Measurements from ENCODE around the gene SMAD9.
A peak's percentile ranks its signal among the peaks of the same experiment; 100 is the strongest.

The SMAD9 gene

DNA sequence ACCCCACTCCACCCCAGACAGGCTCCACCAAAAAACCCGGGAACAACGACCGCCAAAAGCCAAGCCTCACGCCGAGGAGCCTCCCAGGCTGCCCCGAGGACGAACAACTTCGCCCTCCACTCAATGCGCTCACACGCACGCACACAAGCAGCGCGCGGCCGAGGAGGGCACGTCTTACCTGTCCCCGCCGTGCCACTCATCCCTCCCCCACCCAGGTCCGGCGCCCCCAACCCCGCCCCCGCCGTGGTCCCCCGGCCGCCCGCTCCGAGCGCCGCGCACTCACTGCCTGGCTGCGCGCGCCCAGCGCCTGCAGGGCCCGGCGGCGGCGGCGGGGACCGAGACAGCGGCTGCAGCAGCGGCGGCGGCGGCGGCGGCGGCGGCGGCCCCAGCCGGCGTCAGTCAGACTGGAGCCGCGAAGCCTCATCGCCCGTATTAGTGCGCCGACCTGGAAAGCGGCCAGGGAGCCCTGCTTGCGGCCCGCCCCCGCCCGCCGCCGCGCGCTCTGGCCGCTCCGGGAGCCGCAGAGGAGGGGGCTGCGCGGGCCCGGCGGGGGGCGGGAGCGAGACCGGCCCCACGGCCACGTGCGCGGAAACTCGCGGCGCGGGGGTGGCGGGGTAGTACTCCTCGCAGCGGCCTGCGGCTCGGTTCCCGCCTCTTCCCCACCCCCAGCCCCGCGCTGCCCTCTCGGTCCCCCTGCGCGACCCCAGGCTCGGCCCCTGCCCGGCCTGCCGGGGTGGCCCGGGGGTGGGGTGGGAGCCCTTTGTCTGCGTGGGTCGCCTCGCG, at the start of gene SMAD9:
Gene SMAD9, minus strand, starts transcription at position 406 of the 783 bp plus-strand sequence. CDS start 40,549 bp downstream, outside the sequence.
- peak; percentile 40 for DNase-seq (ENCODE audit: low spot score)

DNA sequence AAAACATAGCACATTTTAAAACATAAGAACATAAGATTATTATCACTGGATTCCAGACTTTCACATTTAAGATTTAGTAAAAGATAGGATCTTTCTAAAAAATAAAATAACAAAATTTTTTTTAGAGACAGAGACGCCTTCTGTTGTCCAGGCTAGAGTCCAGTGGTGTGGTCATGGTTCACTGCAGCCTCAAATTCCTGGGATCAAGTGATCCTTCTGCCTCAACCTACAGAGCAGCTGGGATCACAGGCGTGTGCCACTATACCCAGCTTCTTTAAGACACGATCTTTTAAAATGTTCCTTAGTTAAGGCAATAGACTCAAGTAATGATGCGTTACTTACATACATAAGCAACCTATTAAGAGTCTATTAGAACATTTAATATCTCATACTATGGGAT, 46.4 kb upstream of the SMAD9 start:
- no peak for DNase-seq (ENCODE audit: low spot score)

DNA sequence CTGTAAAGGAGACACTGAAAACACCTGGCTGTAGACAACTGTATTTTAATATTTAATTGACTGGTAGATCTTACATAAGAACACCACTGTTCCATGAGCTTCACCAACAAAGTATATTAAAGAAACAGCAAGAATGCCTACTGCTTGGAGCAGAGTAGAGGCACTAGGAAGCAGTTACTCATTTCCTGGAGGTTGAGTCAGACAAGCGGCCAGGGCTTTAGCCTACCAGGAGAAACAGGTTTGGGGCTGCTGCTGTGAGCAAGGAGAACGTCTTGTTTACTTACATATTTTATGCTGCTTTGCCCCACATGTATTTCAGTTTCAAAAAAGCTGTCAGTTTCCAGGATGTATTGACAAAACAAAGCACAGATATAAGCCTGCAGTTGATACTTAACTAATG, 45.7 kb upstream of the SMAD9 start:
- DNase-seq (ENCODE audit: low spot score): no peak

DNA sequence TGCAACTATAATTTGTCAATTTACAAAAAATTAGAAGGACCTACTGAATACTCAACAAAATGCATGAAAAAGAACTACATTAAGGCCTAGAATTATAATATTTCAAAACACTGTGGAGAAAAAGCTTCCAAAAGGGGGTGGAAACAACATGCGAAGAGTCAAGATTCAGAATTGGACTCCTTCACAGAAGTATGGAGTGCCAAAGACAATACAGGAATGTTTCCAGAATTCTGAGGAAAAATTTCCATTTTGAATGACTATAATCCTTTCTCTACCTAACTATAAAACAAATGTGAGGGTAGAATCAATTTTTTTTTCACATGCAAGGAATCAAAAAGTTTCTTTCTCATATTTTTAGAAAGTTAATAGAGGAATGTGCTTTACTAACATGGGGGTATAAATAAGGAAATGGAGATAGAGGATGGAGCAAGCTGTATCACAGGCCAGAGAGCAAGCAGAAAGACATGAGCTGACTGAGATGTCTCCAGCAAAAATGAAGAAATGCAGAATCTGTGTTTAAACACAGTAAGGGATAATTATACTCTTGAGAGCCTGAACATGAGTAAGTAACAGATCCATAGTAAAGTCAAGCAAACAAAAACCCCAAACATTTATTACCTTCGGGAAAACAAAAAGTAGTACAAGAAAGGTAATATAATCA, 39.5 kb upstream of the SMAD9 start:
- DNase-seq (ENCODE audit: low spot score): no peak

DNA sequence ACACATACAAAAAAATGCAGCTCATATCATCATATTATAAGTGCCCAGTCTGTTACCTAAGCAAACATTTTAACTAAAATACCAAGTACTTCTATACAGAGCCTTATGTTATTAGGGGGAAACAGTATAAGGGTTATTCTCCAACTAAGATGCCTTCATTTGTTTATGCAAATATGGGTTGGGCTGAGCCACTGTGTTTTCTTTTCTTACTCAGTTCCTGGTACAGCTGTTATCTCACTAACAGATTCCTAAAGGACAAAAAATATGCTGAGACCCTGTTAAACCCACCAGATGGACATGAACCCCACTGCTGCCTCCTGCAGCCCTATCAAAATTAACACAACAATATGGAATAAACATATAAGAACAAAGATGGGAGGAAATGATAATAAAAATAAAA, 34.5 kb upstream of the SMAD9 start:
- no peak for DNase-seq (ENCODE audit: low spot score)

DNA sequence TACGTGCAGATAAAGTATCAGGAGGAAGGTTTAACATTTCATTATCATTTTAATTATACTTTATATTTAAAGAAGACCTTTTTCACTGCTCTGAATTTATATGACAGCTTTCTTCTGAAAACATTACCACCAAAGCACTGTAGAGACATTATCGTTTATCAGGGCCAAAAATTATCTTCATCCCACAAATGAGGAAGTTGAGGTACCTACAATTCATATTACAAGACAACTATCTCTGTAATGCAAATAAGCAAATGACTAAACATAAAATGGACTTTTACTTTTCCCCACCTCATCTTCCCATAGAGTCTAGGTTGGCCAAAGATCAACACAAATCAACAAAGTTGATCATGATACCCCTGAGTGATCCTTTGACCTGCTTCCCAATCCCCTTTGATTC, 30.9 kb upstream of the SMAD9 start:
- DNase-seq (ENCODE audit: low spot score): no peak

DNA sequence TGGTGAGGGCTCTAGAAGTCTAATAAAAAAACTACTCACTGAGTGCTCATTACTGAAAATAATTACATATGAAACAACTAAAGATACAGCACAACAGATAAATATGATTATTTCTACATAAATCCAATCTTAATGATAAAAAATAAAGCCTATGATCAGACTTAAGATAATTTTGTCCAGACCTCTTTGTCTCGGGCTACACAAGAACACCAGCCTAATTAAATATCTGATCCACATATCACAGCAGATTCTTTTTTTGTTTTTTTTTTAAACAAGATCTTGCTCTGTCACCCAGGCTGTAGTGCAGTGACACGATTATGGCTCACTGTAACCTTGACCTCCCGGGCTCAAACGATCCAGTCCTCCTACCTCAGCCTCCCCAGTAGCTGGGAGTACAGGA, 30.3 kb upstream of the SMAD9 start:
- DNase-seq (ENCODE audit: low spot score): no peak

DNA sequence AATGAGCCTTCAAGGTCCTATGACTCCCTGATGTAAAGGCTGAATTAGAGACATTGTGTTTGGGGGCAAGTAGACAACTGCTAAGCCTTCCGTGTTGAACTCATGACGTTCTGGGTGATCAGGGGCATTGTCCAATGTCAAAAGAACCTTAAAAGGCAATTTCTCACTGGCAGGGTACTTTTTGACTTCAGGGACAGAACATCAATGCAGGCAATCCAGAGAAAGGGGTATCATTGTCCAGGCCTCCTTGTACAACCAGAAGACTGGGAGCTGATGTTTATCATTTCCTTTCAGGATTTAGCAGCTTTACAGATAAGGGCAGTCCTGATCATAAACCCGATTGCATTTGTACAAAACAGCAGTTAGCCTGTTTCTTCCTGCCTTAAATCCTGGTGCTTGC, 25.0 kb upstream of the SMAD9 start:
- DNase-seq (ENCODE audit: low spot score): no peak

DNA sequence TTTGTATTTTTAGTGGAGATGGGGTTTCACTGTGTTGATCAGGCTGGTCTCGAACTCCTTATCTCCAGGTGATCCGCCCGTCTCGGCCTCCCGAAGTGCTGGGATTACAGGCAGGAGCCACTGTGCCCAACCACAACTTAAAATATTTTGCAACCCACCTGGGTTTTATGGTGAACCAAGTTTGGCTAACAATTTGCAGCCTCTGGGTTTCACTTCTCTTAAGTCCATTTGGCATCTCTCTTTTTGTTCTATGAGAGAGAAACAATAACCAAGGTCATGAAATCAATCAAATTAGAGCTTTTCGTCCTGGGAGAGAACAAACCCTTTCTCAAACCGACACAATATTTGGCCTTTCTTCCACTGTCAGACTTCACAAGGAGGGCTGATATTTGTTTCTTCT, 5.6 kb upstream of the SMAD9 start:
- no peak for DNase-seq (ENCODE audit: low spot score)

DNA sequence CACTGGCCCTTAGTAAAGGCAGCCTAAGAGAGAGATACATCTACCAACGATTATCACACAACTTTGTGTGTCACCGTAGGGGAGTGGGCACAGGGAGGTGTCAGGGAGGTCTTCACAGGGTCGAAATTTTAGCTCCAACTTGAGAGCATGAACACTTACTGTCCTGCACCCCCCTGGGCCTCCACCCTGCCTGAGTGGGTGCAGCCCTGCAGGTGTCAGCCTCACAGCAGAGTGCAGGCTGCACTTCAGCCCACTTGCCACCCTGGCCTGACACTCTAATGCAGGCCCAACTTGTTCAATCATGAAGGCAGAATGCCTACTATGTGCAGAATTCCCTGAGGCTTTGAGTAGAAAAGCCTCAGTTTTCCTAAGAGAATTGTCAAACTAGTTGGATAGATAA, 4.0 kb upstream of the SMAD9 start:
- DNase-seq (ENCODE audit: low spot score): no peak

DNA sequence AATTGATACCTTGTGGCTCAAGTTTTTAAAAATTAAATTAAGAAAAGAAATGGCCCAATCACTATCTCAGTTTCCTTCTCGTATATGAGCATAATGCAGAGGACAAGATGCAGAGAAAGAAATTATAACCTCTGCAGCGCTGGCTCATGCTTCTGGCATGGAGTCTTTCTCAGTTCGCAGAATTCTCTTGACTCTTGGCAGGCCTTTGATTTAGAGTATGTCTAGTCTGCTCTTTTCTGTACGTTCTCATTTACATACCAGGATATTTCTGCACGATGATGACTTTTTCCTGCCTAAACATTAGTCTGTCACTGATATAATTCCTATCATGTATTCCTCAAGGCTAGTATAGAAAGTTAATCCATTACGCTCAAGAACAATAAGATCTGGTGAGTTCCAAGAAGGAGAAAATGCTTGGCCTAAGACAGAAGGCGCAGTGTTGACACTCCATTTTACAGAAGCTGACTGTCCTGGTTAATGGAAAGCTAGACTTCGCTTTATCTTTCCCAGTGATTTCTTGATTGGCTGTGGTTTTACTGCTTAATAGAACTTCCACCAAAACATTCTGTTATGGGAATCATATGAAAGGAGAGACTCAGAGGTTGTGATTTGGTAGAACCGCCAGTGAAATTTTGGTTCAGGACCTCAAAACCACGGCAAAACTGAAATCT, 1.7 kb upstream of the SMAD9 start:
- DNase-seq (ENCODE audit: low spot score): no peak

DNA sequence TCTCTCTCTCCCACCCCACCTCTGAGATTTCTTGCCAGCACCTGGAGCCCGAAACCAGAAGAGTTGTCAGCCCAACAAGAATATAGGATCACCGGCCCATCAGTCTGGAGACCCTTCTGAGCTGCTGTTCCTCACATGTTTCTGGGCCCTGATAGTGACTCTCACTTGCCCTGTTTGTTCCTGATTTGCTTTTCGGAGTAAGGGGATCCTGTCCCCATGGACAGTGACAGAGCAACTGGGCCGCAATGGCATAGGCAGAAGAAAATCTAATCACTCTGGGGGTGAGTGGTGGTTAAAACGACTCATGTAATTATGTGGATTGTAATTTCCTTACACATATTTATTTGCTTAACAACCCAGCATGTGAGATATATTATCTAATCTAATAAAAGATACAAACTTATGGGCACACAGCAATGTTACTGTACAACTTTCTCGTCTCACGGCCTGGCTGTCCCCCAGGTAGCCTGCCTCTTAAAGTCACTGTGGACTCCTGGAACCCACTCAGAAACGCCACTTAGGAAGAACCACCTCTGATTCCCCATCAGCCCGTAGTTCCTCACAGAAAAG, 663 bp upstream of the SMAD9 start:
- no peak for DNase-seq (ENCODE audit: low spot score)

DNA sequence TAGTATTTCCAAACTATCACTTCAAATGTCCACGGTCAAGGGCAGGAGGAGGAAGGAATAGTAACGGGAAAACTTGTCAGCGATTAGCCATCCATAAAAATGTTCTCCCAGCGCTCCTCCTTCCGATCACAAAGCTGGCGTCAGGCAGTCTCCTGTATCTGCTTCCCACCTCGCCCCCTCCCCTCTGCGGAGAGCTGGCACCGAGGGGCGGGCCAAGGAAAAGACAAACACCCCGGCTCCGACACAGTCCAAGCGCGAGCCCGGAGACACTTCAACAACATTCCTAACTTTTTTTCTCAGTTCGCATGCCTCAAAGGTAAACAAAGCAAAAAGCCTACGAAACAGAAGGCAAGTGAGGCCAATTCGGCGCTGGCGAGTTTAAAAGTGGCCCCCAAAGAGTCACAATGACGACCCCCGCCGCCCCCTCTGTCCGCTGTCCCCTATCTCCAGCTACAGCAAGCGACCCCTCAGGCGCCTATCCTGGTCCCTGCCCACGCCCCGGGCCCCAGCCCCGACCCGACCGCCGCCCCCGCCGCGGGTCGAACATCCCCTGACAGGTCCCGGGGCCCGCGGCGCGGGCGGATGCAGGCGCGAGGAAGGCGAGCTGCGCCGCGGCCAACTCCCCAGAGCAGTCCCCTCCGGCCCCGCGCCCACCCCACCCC, 736 bp downstream of the SMAD9 start:
- DNase-seq (ENCODE audit: low spot score): peak; percentile 49

DNA sequence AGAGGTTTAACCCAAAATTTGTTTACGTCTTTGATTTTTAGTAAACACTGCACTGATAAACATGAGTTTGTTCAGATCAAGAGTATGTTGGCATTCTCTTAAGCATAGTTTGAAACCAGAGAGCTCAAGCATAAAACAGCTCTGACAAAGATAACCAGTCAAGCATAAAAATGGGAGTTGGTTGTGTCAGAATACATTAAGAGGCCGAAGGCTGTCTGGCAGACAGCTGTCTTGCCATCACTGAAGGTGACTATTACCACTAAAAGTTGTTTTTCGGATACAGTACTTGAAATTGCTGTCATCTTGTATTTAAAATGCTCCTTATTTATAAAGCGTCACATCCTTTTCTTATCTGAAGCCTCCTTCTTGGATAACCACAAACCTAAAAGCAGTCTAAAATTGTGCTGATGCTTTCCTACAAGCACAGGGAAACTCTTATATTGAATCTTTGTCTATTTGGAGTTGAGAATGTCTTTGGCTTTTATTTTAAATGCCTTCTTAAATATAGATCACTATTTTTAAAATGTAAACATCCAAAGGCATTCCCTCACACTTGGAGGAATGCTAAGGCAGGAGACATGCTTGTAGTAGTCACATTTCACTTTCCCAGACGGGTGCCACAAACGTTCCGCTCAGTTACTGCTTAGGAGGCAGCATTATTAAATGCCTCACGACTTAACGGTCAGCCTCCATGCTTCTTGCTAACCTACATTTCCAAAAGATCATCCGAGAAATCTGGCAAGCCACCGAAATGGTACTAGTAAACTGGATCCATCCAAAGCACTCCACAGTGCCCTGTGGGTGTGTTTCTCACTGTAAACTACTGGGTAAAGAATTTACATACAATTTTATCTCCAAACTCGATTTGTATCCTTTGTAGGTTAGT, 1.5 kb downstream of the SMAD9 start:
- DNase-seq (ENCODE audit: low spot score): no peak

DNA sequence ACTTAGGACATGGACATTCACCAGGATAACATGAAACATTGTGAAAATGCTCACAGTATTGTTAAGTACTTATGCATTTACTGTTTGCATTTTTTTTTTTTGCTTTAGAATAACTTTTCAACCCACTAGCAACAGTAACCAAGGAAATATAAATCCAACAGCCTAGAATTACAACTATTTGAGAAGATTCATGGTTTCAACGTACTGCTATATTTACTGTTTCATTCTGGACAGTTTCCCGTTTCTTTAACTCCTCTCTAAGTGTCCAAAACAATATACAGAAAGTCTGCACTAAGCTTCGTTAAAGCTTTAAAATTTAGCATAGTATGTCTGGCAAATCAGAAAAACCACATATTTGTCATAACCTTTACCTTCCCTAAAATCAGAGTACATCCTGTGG, 2.7 kb downstream of the SMAD9 start:
- no peak for DNase-seq (ENCODE audit: low spot score)

DNA sequence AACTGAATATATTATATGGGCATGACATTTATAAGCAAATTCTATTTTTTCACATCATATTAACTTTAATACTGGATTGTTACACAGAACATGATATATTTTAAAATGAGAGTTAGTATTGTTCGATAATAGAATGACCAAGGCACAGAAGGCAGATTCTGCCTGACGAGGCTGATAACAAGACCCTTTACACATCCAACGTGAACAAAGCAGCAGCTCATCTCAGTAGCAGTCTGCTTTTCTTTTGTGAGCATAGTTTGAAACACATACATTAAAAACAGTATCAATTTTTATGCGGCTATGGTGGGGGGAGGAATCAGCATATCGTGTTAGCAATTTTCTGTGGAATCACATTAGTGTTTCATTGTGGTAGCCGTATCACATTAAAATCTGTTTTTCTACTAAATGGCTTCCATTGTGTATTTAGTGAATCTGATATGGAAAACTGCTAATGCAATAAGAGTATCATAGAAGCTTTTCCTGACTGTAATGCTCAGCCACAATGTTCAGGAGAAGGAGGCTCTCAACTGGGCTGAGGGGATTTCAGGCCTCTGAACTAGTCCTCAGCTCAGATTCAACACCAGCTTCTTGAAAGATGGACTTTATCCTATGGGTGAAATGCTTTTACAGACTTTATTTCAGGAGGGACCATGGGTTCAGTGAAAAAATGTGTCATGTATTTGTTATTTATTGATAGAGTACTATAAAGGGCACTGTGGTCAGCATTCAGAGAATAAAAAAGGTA, 4.0 kb downstream of the SMAD9 start:
- no peak for DNase-seq (ENCODE audit: low spot score)

DNA sequence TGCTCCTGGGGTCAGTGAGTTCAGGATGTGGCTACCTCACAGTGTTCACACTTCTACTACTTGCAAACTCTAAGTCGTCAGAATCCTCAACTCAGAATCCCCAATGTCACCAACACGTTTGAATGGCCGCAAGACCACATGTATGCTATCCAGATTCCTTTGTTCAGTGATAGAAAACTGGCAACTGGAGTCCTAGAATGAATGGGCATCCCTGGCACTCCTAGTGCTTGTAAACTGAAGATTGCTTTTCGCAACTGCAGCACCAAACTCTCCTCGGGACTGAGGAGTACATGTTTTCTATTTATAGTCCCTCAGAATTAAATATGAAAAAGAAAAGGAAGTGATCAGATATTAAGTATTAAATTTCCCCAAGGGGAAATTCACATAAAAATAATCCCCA, 4.9 kb downstream of the SMAD9 start:
- DNase-seq (ENCODE audit: low spot score): no peak

DNA sequence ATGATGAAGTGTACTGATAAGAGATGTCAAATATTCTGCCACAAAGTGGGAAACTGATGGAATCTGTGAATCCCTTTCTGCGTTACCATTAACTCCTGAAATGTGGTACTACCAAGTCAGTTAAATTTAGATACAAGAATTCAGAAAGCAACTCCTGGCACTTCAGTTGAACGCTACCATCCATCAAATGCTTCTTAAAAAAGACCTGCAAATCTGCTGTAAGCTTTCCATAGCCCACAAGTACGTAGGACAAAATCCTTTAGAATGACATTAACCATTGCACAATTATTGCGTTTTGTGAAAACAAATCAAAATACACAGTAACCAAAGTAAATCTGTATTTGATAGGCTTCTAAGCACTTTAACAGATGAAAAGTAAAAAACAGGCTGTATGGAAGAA, 5.4 kb downstream of the SMAD9 start:
- DNase-seq (ENCODE audit: low spot score): no peak

DNA sequence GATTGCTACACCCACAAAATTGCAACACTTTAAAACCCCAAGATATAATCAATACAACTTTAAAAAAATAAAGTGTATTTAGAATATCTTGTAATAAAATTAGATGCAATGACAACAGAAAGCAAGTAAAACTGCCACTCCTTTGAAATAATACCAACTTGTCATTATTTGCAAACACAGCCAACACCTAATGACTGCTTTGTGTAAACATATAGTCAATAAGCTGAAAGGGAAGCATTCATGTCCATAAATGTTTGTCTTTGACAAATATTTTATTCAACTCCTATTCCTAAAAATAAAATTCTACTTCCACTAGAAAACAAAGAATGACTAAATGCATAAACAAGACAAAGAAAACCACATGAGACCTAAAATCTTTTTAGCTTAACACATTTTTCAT, 6.6 kb downstream of the SMAD9 start:
- no peak for DNase-seq (ENCODE audit: low spot score)

DNA sequence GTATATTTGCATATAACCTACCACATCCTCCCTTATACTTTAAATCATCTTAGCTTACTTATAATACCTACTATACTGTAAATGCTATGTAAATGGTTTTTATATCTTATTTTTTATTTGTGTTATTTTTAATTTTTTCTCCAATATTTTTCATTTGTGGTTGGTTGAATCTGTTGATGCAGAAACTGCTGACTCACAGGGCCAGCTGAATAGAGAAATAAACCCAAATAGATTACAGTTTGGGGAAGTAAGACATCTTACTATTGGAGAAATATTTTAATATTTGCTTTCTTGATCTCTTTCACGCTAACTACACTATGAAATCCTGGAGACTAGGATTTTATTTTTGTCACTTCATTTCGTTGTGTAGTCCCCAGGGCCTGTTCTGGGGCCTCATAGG, 7.1 kb downstream of the SMAD9 start:
- no peak for DNase-seq (ENCODE audit: low spot score)

DNA sequence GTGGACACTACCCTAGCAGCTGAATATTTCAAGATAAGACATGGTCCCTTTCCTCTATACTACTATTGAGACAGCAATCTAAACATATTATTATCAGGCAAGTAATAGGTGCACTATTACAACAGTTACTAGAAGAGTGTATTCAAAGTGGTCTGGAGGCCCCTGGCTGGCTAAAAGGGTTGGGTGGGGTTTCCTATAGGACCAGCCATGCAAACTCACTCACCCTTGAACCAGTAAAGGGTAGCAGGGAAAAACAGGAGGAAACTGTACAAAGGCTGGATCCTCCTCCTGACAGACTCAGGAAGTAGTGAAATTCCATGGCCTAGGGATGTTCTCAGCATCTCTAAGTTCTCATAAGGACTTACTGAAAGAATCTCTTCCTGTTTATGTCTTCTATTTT, 7.7 kb downstream of the SMAD9 start:
- DNase-seq (ENCODE audit: low spot score): no peak

Measured in HuH-7.5 (cell line).